ENCODE results near the gene PTPRG.

The PTPRG gene

DNA sequence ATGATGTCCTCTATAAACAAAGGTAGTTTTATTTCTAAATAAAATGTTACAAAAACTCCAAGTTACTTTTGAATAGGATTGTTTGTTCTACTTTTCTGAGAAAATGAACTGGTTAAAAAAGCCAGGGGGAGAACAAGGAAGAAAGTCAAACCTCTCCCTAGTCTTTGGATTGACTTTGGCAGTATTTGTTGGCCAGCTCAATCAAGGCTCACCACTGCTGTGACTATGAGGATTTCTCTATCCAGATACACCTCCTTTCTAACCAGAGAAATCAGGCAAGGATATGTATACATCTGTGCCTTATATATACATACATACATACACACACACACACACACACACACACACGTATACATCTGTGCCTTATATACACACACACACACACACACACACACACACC, 704.2 kb downstream of the PTPRG start:
- TF ChIP-seq FOXP2 (optimal IDR thresholded peaks at IDR 0.05; ENCODE audit: borderline replicate concordance, extremely low read depth, extremely low read length, insufficient read depth): no peak

DNA sequence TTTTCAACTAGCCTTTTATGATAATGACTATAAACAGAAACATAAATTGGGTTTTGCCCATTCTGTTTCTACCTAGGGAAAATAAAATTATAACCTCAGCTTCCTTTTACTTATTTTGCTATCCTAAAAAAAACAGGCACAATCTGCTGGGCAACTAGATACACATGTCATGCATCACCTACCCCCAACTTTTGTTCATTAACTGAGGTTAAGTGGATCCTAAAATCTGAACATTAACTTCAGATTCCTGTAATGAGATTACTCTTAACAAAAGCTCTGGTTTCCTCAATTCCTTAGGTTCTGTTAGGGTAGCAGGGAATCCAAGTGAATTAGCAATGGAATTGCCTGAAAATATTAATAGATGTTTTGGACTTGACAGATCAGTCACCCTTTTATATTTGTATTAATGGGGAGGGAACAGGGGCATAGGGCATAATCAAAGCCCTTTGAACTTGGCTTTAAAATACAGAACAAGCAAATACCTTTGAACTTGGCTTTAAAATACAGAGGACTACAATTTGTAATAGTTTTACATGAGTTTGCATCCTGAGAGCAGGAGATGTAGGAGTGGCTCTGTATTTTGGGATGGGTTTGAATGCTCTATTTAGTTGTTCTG, 705.4 kb downstream of the PTPRG start:
- no peak for TF ChIP-seq SIN3A (IDR thresholded peaks at IDR 0.05; ENCODE audit: borderline replicate concordance, insufficient read depth, low read length)
- no peak for TF ChIP-seq FOXP2 (optimal IDR thresholded peaks at IDR 0.05; ENCODE audit: borderline replicate concordance, extremely low read depth, extremely low read length, insufficient read depth)
- TF ChIP-seq, protein P1, sequence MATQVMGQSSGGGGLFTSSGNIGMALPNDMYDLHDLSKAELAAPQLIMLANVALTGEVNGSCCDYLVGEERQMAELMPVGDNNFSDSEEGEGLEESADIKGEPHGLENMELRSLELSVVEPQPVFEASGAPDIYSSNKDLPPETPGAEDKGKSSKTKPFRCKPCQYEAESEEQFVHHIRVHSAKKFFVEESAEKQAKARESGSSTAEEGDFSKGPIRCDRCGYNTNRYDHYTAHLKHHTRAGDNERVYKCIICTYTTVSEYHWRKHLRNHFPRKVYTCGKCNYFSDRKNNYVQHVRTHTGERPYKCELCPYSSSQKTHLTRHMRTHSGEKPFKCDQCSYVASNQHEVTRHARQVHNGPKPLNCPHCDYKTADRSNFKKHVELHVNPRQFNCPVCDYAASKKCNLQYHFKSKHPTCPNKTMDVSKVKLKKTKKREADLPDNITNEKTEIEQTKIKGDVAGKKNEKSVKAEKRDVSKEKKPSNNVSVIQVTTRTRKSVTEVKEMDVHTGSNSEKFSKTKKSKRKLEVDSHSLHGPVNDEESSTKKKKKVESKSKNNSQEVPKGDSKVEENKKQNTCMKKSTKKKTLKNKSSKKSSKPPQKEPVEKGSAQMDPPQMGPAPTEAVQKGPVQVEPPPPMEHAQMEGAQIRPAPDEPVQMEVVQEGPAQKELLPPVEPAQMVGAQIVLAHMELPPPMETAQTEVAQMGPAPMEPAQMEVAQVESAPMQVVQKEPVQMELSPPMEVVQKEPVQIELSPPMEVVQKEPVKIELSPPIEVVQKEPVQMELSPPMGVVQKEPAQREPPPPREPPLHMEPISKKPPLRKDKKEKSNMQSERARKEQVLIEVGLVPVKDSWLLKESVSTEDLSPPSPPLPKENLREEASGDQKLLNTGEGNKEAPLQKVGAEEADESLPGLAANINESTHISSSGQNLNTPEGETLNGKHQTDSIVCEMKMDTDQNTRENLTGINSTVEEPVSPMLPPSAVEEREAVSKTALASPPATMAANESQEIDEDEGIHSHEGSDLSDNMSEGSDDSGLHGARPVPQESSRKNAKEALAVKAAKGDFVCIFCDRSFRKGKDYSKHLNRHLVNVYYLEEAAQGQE (IDR thresholded peaks at IDR 0.05; ENCODE audit: insufficient read depth in 1 of 2, low read depth in 2 of 2, low read length in 2 of 2): no peak
- no peak for TF ChIP-seq TAF1 (IDR thresholded peaks at IDR 0.05; ENCODE audit: borderline replicate concordance, insufficient read depth, low read length)
- TF ChIP-seq POLR2AphosphoS5 (IDR thresholded peaks at IDR 0.05; ENCODE audit: low read depth, low read length): no peak

DNA sequence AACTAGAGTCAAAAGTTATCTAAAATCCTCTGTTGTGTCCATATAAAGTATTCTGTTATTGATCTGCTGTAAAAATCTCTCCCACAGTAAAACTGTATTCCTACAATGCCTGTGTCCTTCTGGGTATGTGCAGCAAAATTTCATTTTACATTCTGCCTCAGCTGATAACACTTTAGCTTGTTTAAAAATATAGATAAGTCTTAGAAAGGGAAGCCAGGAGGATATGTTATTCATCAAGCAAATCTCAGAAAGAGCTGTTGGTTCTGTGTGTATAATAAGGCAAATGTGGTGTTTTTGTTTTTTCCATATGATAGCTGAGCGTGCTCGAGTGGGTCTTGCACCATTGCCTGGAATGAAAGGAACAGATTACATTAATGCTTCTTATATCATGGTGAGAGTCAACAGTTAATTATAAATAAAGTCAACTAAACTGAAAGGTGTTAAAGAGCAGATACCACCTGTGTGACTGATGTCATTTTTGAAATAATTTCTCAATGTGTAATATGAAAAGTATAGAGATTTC, 715.3 kb downstream of the PTPRG start:
- no peak for TF ChIP-seq FOXP2 (optimal IDR thresholded peaks at IDR 0.05; ENCODE audit: borderline replicate concordance, extremely low read depth, extremely low read length, insufficient read depth)
- no peak for TF ChIP-seq SIN3A (IDR thresholded peaks at IDR 0.05; ENCODE audit: borderline replicate concordance, insufficient read depth, low read length)
- TF ChIP-seq, protein P1 (IDR thresholded peaks at IDR 0.05; ENCODE audit: insufficient read depth in 1 of 2, low read depth in 2 of 2, low read length in 2 of 2): no peak
- no peak for TF ChIP-seq POLR2AphosphoS5 (IDR thresholded peaks at IDR 0.05; ENCODE audit: low read depth, low read length)
- TF ChIP-seq TAF1 (IDR thresholded peaks at IDR 0.05; ENCODE audit: borderline replicate concordance, insufficient read depth, low read length): no peak

DNA sequence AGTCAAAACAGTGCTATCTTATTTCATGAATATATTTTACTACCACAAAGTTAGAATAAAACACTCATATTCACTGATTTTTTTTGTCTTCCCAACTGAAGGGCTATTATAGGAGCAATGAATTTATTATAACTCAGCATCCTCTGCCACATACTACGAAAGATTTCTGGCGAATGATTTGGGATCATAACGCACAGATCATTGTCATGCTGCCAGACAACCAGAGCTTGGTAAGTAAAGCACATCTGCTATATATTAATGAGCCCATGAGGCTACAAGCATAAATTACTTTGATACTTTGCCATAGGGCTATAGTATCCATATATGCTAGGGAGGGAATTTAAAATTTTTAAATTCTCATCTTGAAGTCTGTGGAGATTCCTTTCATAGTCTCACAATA, 716.1 kb downstream of the PTPRG start:
- TF ChIP-seq POLR2AphosphoS5 (IDR thresholded peaks at IDR 0.05; ENCODE audit: low read depth, low read length): no peak
- no peak for TF ChIP-seq SIN3A (IDR thresholded peaks at IDR 0.05; ENCODE audit: borderline replicate concordance, insufficient read depth, low read length)
- TF ChIP-seq FOXP2 (optimal IDR thresholded peaks at IDR 0.05; ENCODE audit: borderline replicate concordance, extremely low read depth, extremely low read length, insufficient read depth): no peak
- no peak for TF ChIP-seq TAF1 (IDR thresholded peaks at IDR 0.05; ENCODE audit: borderline replicate concordance, insufficient read depth, low read length)
- TF ChIP-seq, protein P1 (IDR thresholded peaks at IDR 0.05; ENCODE audit: insufficient read depth in 1 of 2, low read depth in 2 of 2, low read length in 2 of 2): no peak

DNA sequence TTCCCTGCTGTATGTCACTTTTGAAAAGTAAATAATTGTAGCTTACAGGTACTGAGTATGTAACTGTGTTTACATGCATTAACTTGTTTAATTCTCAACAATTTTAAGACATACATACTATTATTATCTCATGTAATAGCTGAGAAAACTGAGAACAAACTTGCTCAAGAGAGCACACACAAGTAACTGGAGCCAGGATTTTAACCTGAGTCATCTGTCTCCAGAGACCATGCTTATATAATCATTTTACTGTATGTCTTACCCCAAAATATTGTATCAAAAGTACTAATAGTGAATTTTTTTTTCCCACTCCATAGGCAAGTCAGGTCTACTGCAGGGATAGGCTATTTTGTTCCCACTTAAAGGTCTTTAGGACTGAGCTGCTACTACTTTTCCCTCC, 716.6 kb downstream of the PTPRG start:
- TF ChIP-seq, protein P1 (IDR thresholded peaks at IDR 0.05; ENCODE audit: insufficient read depth in 1 of 2, low read depth in 2 of 2, low read length in 2 of 2): no peak
- TF ChIP-seq POLR2AphosphoS5 (IDR thresholded peaks at IDR 0.05; ENCODE audit: low read depth, low read length) (no peak), TAF1 (IDR thresholded peaks at IDR 0.05; ENCODE audit: borderline replicate concordance, insufficient read depth, low read length) (no peak), SIN3A (IDR thresholded peaks at IDR 0.05; ENCODE audit: borderline replicate concordance, insufficient read depth, low read length) (no peak), FOXP2 (optimal IDR thresholded peaks at IDR 0.05; ENCODE audit: borderline replicate concordance, extremely low read depth, extremely low read length, insufficient read depth) (no peak)

Data from PFSK-1 (cell line).